GM12878 (cell line): ENCODE data around the gene DCAF8. TPM values are rescaled to one million over a fixed set of nuclear protein-coding genes. Genes with fewer than 3 reads are reported as not detected.

Experiments
- ATAC-seq: fragments of 200-7000 bp; cut with Tn5 transposase; 3 replicates; pipeline ENCODE4 v1.9.1; 2020; ENCODE audit warnings: mild to moderate bottlenecking, moderate library complexity
- BruUV-seq: library from RNA; stranded (reverse); fragments of 400-500 nt; replicated peaks from 2 replicates; lab custom pipeline; 2021; lab: Mats Ljungman, UMichigan
- CTCF ChIA-PET: fragments of 300-600 bp; sonication (Branson Sonifier 250); formaldehyde crosslinking; extraction: SDS; loops from one replicate; lab custom pipeline; 2021; ENCODE audit warnings: inconsistent platforms; lab: Yijun Ruan, JAX
- POLR2A ChIA-PET: fragments of 350-600 bp; formaldehyde crosslinking; extraction: SDS; loops from one replicate; lab custom pipeline; 2021; ENCODE audit warnings: inconsistent platforms; lab: Charles Lee
- RAD21 ChIA-PET: fragments of 300-600 bp; sonication (Branson Sonifier 250); formaldehyde crosslinking; loops from one replicate; lab custom pipeline; 2023; ENCODE audit warnings: antibody characterized with exemption; ENCODE audit not compliant: unreplicated experiment; lab: Charles Lee
- SMC1A ChIA-PET: fragments of 300-600 bp; sonication (Branson Sonifier 250); formaldehyde crosslinking; loops from one replicate; lab custom pipeline; 2023; ENCODE audit not compliant: unreplicated experiment, uncharacterized antibody; lab: Charles Lee
- DNase-seq: peaks from one replicate; pipeline ENCODE4 v3.0.0-alpha.2; 2011; ENCODE audit warnings: low read depth, low spot score
- FAIRE-seq: peaks from 3 replicates; lab custom pipeline; 2011; peaks lifted over from hg19 to GRCh38; lab: Jason Lieb, UNC
- H2AFZ ChIP-seq: 2 replicates; pipeline ENCODE4 v1.6.0; 2011; ENCODE audit warnings: low read depth, low read length, control low read depth; ENCODE audit not compliant: control insufficient read depth
- H3K27ac ChIP-seq: 2 replicates; pipeline ENCODE4 v1.5.1; 2011; ENCODE audit warnings: control low read depth; ENCODE audit not compliant: control insufficient read depth, insufficient read depth
- H3K27me3 ChIP-seq, 2 experiments: replicated peaks in 1 of 2; 2 replicates each; pipeline versions ENCODE4 v1.6.0 to v1.6.1; 2011; ENCODE audit warnings: low read length in 1 of 2; ENCODE audit not compliant: control insufficient read depth in 2 of 2, insufficient read depth in 2 of 2
- H3K36me3 ChIP-seq, 2 experiments: 2 replicates each; pipeline ENCODE4 v1.5.1; 2011; ENCODE audit warnings: low read length in 1 of 2; ENCODE audit not compliant: control insufficient read depth in 2 of 2, insufficient read depth in 2 of 2
- H3K4me1 ChIP-seq: 2 replicates; pipeline ENCODE4 v1.6.1; 2011; ENCODE audit warnings: mild to moderate bottlenecking, low read length, moderate library complexity, mixed read lengths; ENCODE audit not compliant: control insufficient read depth, insufficient read depth
- H3K4me2 ChIP-seq: 2 replicates; pipeline ENCODE4 v1.6.0; 2011; ENCODE audit warnings: control low read depth; ENCODE audit not compliant: control insufficient read depth, insufficient read depth
- H3K4me3 ChIP-seq: fragments of 200-600 bp; sonication (generic); 2 replicates; pipeline ENCODE4 v1.5.1; 2016
- H3K79me2 ChIP-seq: 2 replicates; pipeline ENCODE4 v1.6.0; 2011; ENCODE audit warnings: low read length; ENCODE audit not compliant: control insufficient read depth, insufficient read depth
- H3K9ac ChIP-seq: 2 replicates; pipeline ENCODE4 v1.8.0; 2011; ENCODE audit warnings: low read length, control low read depth, mixed read lengths; ENCODE audit not compliant: control insufficient read depth, insufficient read depth
- H3K9me3 ChIP-seq: replicated peaks from 3 replicates; pipeline ENCODE4 v1.5.1; 2011; ENCODE audit warnings: mild to moderate bottlenecking, low read length; ENCODE audit not compliant: control insufficient read depth, insufficient read depth
- H4K20me1 ChIP-seq: 2 replicates; pipeline ENCODE4 v1.6.0; 2011; ENCODE audit not compliant: control insufficient read depth, insufficient read depth
- CBX5 ChIP-seq: sonication (generic); IDR thresholded peaks from 2 replicates; pipeline ENCODE4 v1.6.1; 2016; ENCODE audit warnings: low read depth, moderate library complexity, mild to moderate bottlenecking, inconsistent platforms
- CHD1 ChIP-seq: IDR thresholded peaks from 2 replicates; pipeline ENCODE4 v1.6.1; 2012; ENCODE audit warnings: low read depth, low read length, improper control_type of control experiment
- EP300 ChIP-seq, 2 experiments: fragments of 150-350 bp in 1 of 2; IDR thresholded peaks; 2 replicates each; pipeline ENCODE4 v1.6.1; 2011 to 2012; ENCODE audit warnings: low read depth in 2 of 2, low read length in 2 of 2, borderline replicate concordance in 1 of 2, improper control_type of control experiment in 1 of 2, inconsistent platforms in 1 of 2; ENCODE audit not compliant: control insufficient read depth in 1 of 2
- ESRRA ChIP-seq: IDR thresholded peaks from 2 replicates; pipeline ENCODE4 v1.6.1; 2012; ENCODE audit warnings: mild to moderate bottlenecking, low read length, improper control_type of control experiment
- EZH2 ChIP-seq: IDR thresholded peaks from 2 replicates; pipeline ENCODE4 v1.6.1; 2012; ENCODE audit warnings: low read depth, mild to moderate bottlenecking, control low read depth, inconsistent platforms, low read length, borderline replicate concordance; ENCODE audit not compliant: control insufficient read depth
- FOXK2 ChIP-seq: fragments of 450-650 bp; IDR thresholded peaks from 2 replicates; pipeline ENCODE4 v1.6.1; 2017; ENCODE audit warnings: mild to moderate bottlenecking, moderate library complexity
- HDAC6 ChIP-seq: fragments of 200-600 bp; sonication (generic); IDR thresholded peaks from one replicate; pipeline ENCODE4 v1.8.0; 2017; ENCODE audit warnings: antibody characterized with exemption; ENCODE audit not compliant: unreplicated experiment
- MEF2A ChIP-seq: IDR thresholded peaks from 2 replicates; pipeline ENCODE4 v1.6.1; 2011; ENCODE audit warnings: low read depth, mild to moderate bottlenecking, low read length, moderate library complexity; ENCODE audit not compliant: insufficient read depth
- MTA2 ChIP-seq: fragments of 450-650 bp; IDR thresholded peaks from 2 replicates; pipeline ENCODE4 v1.6.1; 2016; ENCODE audit warnings: low read depth, mild to moderate bottlenecking, moderate library complexity
- MXI1 ChIP-seq: fragments of 150-350 bp; IDR thresholded peaks from 2 replicates; pipeline ENCODE4 v1.6.1; 2011; ENCODE audit warnings: low read depth, mild to moderate bottlenecking, inconsistent platforms, low read length, improper control_type of control experiment
- NR2C1 ChIP-seq: fragments of 450-650 bp; IDR thresholded peaks from 2 replicates; pipeline ENCODE4 v1.6.1; 2017; ENCODE audit warnings: antibody characterized with exemption, mild to moderate bottlenecking, moderate library complexity
- PML ChIP-seq: IDR thresholded peaks from 2 replicates; pipeline ENCODE4 v1.6.1; 2012; ENCODE audit warnings: low read length, inconsistent platforms
- POLR2A ChIP-seq: IDR thresholded peaks from 2 replicates; pipeline ENCODE4 v1.6.1; 2011; ENCODE audit warnings: low read depth, mild to moderate bottlenecking, low read length
- SMARCA5 ChIP-seq: fragments of 450-650 bp; IDR thresholded peaks from 2 replicates; pipeline ENCODE4 v1.6.1; 2017; ENCODE audit warnings: mild to moderate bottlenecking
- TCF3 ChIP-seq: IDR thresholded peaks from 2 replicates; pipeline ENCODE4 v1.6.1; 2012; ENCODE audit warnings: low read depth, mild to moderate bottlenecking, low read length, borderline replicate concordance; ENCODE audit not compliant: insufficient read depth
- ZNF217 ChIP-seq: fragments of 450-650 bp; IDR thresholded peaks from 2 replicates; pipeline ENCODE4 v1.6.1; 2017; ENCODE audit warnings: antibody characterized with exemption, mild to moderate bottlenecking
- WGBS: methylation state at CpG from one replicate; pipeline ENCODE4 v1.1.6; 2016; ENCODE audit warnings: low lambda C conversion rate; ENCODE audit not compliant: insufficient replicate concordance, insufficient coverage; ENCODE audit errors: missing lambda C conversion rate; 5-methylcytosine and 5-hydroxymethylcytosine counted together
- in situ Hi-C: fragments of 300-500 bp; cut with MboI; formaldehyde crosslinking; loops from 9 replicates; pipeline ENCODE4 v1.14.3; 2018; ENCODE audit warnings: mixed read lengths
- intact Hi-C: fragments of 100-400 bp; cut with micrococcal nuclease; formaldehyde crosslinking; loops from one replicate; pipeline ENCODE4 v1.14.2; 2022; ENCODE audit not compliant: unreplicated experiment
- polyA plus RNA-seq, 11 experiments: library from polyadenylated mRNA; depleted of rRNA in 4 of 11; unstranded in 6 of 11; stranded (reverse) in 5 of 11; fragments of >200 nt; fragmentation: Nextera tagmentation in 4 of 11; fragmentation: Illumina TruSeq in 1 of 11; extraction: Ambion mirVana in 4 of 11; extraction: Trizol in 1 of 11; gene quantifications; 1 replicate in 1 of 11; 2 replicates in 10 of 11; pipeline versions ENCODE4 v1.2.1 to v1.2.3, GENCODE V29; 2011 to 2016; ENCODE audit warnings: inconsistent platforms in 2 of 11, missing spikeins in 2 of 11, low read depth in 1 of 11
- total RNA-seq, 4 experiments: library from RNA; depleted of rRNA in 3 of 4; stranded (reverse); fragments of >200 nt in 3 of 4; fragmentation: Illumina TruSeq in 1 of 4; extraction: Trizol in 1 of 4; gene quantifications; 2 replicates each; pipeline versions ENCODE4 v1.2.1 to v1.2.3, GENCODE V29; 2013 to 2021
- TF ChIP-seq, protein P1 (sequence below), 3 experiments: IDR thresholded peaks in 2 of 3; conservative IDR thresholded peaks in 1 of 3; 2 replicates each; pipeline ENCODE4 v1.5.1; 2011; ENCODE audit warnings: low read depth in 3 of 3, low read length in 3 of 3, mild to moderate bottlenecking in 3 of 3, control low read depth in 2 of 3, moderate library complexity in 2 of 3, inconsistent platforms in 1 of 3, mixed read lengths in 1 of 3; ENCODE audit not compliant: control insufficient read depth in 2 of 3, insufficient read depth in 1 of 3; ENCODE audit errors: extremely low read depth in 1 of 3
- TF ChIP-seq, protein P2 (sequence below): fragments of 450-650 bp; IDR thresholded peaks from 2 replicates; pipeline ENCODE4 v1.6.1; 2016; ENCODE audit warnings: mild to moderate bottlenecking, moderate library complexity, borderline replicate concordance

DCAF8 gene
- total and polyA plus RNA-seq, 10 of the 15 experiments (the other 5 are each of a cell fraction or from before 2014, with no cell fraction given) = 10.4 to 152 (median 84.6) TPM

DNA sequence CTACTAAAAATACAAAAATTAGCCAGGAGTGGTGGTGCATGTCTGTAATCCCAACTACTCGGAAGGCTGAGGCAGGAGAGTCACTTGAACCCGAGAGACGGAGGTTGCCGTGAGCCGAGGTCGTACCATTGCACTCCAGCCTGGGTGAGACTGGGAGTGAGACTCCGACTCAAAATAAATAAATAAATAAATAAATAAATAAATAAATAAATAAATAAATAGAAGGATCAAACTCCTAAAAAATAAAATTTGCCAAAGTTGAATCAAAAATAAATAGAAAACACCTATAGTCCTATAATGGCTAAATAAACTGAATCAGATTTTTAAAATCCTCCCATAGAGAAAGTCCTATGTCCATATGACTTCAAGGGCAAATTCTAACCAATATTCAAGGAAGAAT lies 37.8 kb upstream of the DCAF8 start (continued):
- TF ChIP-seq TCF3 (no peak), EZH2 (no peak), CBX5 (no peak), NR2C1 (no peak)
- TF ChIP-seq, all 136 proteins: peak for 0

DNA sequence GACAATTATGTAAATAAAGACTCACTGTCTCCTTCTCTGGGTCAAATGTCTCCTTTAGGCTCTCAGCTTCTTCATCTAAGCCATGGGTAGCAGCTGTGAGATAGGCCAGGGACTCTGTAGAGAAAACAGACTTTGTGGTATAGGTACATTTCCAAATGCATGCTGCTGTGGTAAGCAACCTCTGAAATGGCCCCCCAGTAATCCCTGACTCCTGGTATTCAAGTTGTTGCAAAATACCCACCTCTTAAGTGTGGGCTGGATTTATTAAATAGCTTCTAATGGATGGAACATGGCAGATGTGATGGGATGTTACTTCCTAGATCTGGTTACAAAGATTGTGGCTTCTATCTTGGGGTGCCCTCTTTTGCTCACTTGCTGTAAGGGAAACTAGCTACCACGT lies 33.7 kb upstream of the DCAF8 start:
- POLR2A ChIA-PET = interaction anchor here (0.7 to 1.3 kb wide), 2 partner anchors 33 to 35 kb away, joined by 3 read pairs; no protein-coding TSS in a partner anchor
- TF ChIP-seq CHD1 (no peak), EP300 (IDR thresholded peaks at IDR 0.05; ENCODE audit: borderline replicate concordance in 1 of 2, control insufficient read depth in 1 of 2, low read depth in 2 of 2, low read length in 2 of 2) (no peak), POLR2A (no peak), ZNF217 (no peak), SMARCA5 (no peak), PML (no peak), ESRRA (no peak), MEF2A (no peak), MXI1 (no peak), MTA2 (no peak), HDAC6 (no peak), FOXK2 (no peak)
- TF ChIP-seq, protein P1, sequence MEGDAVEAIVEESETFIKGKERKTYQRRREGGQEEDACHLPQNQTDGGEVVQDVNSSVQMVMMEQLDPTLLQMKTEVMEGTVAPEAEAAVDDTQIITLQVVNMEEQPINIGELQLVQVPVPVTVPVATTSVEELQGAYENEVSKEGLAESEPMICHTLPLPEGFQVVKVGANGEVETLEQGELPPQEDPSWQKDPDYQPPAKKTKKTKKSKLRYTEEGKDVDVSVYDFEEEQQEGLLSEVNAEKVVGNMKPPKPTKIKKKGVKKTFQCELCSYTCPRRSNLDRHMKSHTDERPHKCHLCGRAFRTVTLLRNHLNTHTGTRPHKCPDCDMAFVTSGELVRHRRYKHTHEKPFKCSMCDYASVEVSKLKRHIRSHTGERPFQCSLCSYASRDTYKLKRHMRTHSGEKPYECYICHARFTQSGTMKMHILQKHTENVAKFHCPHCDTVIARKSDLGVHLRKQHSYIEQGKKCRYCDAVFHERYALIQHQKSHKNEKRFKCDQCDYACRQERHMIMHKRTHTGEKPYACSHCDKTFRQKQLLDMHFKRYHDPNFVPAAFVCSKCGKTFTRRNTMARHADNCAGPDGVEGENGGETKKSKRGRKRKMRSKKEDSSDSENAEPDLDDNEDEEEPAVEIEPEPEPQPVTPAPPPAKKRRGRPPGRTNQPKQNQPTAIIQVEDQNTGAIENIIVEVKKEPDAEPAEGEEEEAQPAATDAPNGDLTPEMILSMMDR (IDR thresholded peaks at IDR 0.05 in 2 of 3, conservative IDR thresholded peaks at IDR 0.05 in 1 of 3; ENCODE audit: control insufficient read depth in 2 of 3, extremely low read depth in 1 of 3, insufficient read depth in 1 of 3, low read depth in 3 of 3, low read length in 3 of 3) = no peak
- TF ChIP-seq, protein P2, sequence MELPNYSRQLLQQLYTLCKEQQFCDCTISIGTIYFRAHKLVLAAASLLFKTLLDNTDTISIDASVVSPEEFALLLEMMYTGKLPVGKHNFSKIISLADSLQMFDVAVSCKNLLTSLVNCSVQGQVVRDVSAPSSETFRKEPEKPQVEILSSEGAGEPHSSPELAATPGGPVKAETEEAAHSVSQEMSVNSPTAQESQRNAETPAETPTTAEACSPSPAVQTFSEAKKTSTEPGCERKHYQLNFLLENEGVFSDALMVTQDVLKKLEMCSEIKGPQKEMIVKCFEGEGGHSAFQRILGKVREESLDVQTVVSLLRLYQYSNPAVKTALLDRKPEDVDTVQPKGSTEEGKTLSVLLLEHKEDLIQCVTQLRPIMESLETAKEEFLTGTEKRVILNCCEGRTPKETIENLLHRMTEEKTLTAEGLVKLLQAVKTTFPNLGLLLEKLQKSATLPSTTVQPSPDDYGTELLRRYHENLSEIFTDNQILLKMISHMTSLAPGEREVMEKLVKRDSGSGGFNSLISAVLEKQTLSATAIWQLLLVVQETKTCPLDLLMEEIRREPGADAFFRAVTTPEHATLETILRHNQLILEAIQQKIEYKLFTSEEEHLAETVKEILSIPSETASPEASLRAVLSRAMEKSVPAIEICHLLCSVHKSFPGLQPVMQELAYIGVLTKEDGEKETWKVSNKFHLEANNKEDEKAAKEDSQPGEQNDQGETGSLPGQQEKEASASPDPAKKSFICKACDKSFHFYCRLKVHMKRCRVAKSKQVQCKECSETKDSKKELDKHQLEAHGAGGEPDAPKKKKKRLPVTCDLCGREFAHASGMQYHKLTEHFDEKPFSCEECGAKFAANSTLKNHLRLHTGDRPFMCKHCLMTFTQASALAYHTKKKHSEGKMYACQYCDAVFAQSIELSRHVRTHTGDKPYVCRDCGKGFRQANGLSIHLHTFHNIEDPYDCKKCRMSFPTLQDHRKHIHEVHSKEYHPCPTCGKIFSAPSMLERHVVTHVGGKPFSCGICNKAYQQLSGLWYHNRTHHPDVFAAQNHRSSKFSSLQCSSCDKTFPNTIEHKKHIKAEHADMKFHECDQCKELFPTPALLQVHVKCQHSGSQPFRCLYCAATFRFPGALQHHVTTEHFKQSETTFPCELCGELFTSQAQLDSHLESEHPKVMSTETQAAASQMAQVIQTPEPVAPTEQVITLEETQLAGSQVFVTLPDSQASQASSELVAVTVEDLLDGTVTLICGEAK = no peak

More for the DNA sequence above, 33.7 kb upstream of the DCAF8 start:
- H3K79me2 ChIP-seq = no peaks in the 10 kb centered on the region
- H3K9ac ChIP-seq = no peak overlapping the region
- DNase-seq (no peak), ATAC-seq (no peak), FAIRE-seq (no peak)
- no peaks in the 10 kb centered on the region for H4K20me1 ChIP-seq
- H3K4me2 ChIP-seq = no peak overlapping the region
- in situ Hi-C loops = no loop called here
- H3K4me1 ChIP-seq = no peaks in the 10 kb centered on the region
- H2AFZ ChIP-seq = no peak overlapping the region
- peaks cover 36 to 41% of the 10 kb centered on the region in 2 experiments for H3K36me3 ChIP-seq
- no TSS peak for BruUV-seq
- ChIA-PET RAD21 (no interaction called here), SMC1A (interaction anchor here (1.0 to 1.7 kb wide), 2 partner anchors 11 to 15 kb away, joined by 3 to 4 read pairs; partner anchors contain the start of gene PEX19), CTCF (interaction anchor here (0.7 to 10.7 kb wide), 5 partner anchors 35 to 209 kb away, joined by 3 to 231 read pairs (median 3); partner anchors contain the start of gene CASQ1)
- no peak overlapping the region for H3K4me3 ChIP-seq
- no peaks in the 10 kb centered on the region for H3K9me3 ChIP-seq
- 100% methylated on average over 1 of the region's 1 CpG for WGBS
- H3K27me3 ChIP-seq = no peaks in the 10 kb centered on the region
- H3K27ac ChIP-seq = no peak overlapping the region
- intact Hi-C loops = no loop called here
